HG02970 (cell line): Measurements from ENCODE around the gene GUCY1A2.

Experiments
- ATAC-seq: cut with Tn5 transposase; IDR thresholded peaks from one replicate; pipeline ENCODE4 v1.9.1; 2021; ENCODE audit warnings: mild to moderate bottlenecking, moderate library complexity, moderate number of reproducible peaks; ENCODE audit not compliant: unreplicated experiment, low FRiP score

The GUCY1A2 gene

DNA sequence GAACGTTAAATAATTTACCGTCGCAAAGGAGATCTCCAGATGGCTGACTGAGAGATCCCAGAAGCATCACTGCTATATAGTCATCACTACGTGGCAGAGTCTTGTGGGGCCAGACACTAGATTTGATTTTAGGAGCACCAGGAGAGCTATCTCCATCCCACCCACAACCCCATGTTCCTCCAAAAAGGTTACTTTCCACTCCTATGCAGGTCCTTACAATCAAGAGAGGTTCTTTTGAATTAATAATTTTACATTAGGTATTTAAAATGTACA, 19.4 kb downstream of the GUCY1A2 start:
- no peak for ATAC-seq

DNA sequence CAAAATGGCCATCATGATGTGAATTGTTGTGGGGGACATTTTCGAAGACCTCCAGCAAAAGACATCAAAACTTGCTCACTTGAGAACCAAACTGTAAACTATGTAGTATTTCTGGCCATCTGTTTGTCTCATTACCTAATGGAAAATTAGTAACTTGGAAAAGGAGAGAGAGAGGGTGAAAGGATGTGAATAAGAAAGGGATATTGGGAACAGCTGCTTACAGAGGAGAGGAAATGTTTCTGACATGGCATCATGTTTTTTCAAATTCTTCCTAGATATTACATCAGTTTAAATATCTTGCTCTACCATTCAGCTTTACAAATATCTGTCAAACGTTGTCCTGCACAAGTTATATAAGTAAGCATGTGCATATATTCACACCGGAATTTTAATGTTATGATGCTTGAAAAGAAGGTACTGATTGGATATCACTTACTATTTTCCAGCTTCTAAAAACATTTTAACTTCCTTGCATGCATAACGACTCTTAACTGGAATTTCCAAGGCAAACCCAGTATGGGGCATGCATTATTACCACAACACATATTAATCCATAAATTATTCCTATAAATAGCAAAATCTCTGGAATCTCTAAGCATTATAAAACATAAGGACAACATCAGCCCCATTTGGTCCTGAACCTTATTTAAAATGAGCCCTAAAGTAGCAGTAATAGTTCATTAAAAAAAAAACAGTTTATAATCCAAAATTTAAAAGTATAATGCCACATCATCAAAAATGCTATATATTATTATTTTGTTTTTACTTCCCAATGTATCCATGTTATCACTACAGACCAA, 20.0 kb downstream of the GUCY1A2 start:
- ATAC-seq: no peak

DNA sequence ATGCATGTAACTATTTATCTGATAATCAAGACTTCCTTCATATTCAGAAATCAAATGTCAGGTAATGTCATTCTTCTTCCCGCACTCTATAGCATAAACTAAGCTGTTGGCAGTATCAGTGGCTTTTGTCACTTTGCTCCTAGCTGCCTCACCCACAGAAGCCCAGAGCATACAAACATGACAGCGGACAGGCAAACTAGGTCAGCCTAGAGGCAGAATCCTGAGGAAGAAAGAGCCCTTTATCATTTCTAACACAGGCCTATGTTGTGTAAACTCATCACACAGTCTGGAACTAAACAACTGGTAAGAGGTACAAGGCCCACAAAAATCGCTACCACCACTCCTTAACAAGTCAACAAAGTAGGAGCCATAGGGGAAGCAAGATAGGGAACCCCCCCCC, 21.0 kb downstream of the GUCY1A2 start:
- ATAC-seq: no peak

DNA sequence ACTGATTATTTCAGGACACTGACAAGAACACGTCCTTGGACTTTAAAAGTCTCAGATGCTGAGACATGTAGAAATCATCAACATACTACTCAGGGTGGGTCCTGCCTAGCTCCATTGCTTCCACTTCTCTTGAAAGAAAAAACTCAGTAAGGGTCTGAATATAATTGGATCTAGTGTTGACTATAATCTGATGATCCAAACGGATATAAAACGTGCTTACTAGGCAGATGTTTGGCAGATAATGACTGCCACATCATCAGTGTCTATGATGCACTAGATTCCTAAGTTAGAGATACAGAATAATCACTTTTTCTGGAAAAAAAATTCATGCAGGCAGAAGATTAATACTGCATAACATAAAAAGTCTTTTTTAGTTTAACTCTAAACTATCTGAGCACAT, 21.6 kb downstream of the GUCY1A2 start:
- no peak for ATAC-seq

DNA sequence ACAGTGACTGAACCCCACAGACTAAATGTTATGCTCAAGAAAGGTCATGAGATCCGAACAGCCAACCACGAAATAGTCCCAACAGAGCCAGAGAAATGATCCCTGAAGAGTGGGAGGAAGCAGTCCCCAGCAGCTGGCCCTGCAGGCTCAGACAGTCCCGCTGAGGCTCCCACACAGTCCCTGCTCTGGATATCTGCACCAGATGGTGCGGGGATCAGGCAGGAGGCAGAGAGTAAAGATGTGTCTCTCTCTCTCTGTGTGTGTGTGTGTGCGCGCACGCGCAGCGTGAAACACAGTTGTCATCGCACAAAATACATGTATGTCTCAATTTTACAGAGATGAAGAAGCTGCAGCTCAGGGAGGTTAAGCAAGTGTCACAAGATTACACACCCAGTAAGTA, 27.9 kb downstream of the GUCY1A2 start:
- no peak for ATAC-seq

DNA sequence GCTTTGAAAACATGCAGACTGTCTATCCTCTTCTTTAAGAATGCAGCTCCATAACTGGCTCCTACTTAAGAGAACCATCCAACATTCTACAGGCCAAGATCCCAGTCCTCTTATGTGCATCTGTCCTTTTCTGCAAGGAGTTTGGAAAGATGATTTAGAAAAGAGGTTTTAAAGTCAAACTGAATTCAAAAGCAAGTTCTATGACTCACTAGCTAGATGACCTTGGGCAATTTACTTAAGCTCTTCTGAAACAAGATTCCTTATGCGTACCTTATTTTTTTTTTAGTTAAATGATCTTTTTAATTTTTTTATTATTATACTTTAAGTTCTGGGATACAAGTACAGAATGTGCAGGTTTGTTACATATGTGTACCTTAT, 29.2 kb downstream of the GUCY1A2 start:
- ATAC-seq: no peak

DNA sequence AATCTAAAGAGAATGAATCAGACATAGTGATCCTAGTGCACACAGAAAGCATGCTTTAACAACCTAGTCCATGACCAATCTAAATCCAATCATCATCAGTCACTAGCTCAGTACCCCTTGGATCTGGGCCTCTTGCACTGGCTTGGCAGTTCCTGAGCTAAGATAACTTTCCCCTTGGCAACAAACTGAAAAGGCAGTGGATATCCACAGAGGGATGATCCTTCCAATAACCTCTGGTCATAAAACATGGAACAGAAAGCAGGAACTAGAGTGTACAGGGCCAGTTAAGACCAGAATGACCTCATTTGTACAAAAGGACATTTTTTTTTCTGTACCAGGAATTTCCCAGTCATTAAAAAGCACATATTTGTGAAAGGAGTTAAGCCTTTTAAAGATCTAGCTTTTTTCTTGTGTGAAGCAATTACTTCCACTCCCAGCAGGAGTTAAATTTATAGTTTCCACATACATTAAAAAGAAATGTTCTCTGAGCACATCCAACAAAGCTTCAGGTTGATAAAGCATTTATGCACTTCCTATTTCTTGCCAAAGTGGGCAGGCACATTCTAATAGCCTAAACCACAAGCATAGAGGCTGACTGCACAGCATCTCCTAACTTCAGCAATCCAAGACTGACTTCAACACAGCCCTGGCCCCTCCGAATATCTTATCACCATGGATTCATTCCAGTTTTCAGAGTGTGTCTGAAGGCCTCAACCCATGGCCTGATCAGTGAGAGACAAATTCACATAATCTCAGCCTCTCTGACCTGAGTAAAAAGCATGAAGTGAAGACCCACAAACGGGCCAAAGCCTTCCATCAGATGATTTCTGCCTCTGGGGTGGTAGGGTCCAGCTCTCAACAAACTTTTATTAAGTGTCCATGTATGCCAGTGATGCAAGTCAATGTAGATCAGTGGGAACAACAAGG, 29.9 kb downstream of the GUCY1A2 start:
- no peak for ATAC-seq

DNA sequence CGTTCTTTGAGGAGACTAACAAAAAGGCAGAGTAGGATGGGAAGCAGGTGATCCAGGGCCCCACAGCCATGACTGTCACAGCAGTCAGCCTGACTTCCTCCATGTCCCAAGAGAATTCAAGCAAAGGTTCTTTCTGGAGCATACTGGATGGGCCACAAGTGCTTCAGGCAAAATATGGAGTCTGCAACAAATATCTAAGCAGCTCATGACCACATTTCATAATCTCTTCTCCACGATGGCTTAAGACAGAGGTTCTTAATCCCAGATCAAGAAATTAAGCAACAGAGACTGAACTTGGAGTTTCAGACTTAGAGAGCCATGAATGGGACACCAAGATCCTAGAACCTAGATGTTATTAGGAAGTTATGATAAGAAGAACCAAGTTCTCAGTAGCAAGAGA, 31.6 kb downstream of the GUCY1A2 start:
- ATAC-seq: no peak

DNA sequence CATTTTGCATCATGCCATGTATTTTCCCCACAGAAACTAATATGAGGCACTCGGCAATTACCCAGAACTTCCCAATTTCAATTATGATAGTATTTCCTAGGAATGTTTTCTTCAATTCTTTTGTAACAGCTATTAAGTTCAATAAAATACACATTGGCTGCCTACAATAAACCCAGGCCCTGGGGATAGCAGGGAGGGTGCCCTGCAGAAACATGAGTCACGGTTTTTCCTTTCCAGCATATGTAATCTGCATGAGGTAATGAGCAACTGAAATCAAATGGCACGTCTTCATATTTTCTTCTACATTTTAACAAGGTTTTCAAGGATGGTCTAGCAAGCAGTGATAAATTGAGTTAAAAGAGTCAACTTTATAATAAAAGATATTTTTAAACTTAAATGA, 32.0 kb downstream of the GUCY1A2 start:
- no peak for ATAC-seq

DNA sequence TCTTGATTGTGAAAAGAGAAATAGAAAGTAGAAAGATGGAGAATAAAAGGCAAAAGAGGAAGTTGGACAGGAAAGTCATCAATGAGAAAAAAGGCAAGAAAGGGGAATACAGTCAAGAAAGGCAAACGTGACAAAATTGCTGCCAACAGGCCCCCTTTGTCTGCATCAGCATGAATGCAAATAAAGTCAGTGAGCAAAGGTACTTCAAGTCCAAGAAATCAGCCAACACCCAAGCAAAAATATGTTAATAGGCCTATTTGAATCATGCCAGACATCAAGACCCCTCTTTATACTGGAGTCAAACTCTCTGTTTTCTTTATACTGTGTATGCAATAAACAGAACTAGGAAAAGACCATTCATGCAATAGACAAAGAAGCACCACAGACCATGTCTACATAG, 34.3 kb downstream of the GUCY1A2 start:
- ATAC-seq: no peak

DNA sequence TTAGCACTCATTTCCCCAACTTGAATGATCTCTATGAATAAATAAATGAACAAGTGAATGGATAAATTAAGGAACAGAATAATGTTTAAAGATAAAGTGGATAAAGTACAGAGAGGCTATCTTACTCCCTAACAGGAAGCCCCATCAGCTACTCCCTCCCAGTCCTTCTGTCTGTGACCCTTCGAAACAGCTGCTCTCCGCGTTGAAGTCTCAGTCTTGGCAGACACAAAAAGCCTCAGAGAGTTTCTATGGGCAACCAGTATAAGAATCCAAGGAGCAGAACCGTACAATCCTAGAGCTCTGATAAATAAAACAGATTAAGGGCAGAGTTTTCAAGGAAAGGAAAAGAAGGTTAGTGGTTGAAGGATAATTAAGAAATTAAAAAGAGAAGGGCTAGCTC, 35.0 kb downstream of the GUCY1A2 start:
- no peak for ATAC-seq

DNA sequence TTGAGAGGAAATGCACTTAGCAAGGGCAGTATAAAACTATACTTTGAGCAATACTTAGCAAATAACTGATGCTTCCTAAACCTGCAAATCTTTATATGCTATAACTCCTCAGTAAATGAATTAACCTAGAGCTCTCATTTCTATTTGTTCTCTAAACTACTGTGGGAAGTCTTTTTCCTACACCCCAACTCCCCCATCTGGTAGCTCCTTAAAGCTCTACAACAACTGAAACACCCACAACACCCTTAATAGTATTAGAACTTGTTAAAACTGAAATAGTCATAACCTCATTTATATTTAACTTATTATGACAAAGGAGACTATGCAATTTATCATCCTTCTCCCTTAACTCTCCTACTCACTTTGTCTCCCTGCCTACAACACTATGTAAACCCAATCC, 43.4 kb downstream of the GUCY1A2 start:
- no peak for ATAC-seq

DNA sequence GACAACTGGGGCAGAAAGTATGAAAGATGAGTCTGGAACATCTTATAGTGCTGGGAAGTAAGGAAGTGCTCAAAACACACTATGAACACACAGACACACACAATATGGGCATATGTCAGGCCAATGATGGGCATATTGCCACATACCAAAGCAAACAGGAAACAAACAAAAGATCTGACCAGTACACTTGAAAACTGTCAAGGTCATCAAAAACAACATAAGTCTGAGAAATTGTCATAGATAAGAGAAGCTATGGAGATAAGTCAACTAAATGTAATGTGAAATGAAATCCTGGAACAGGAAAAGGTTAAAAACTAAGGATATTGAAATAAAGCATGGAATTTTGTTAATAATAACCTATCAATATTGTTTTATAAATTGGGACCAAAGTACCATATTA, 46.4 kb downstream of the GUCY1A2 start:
- no peak for ATAC-seq

DNA sequence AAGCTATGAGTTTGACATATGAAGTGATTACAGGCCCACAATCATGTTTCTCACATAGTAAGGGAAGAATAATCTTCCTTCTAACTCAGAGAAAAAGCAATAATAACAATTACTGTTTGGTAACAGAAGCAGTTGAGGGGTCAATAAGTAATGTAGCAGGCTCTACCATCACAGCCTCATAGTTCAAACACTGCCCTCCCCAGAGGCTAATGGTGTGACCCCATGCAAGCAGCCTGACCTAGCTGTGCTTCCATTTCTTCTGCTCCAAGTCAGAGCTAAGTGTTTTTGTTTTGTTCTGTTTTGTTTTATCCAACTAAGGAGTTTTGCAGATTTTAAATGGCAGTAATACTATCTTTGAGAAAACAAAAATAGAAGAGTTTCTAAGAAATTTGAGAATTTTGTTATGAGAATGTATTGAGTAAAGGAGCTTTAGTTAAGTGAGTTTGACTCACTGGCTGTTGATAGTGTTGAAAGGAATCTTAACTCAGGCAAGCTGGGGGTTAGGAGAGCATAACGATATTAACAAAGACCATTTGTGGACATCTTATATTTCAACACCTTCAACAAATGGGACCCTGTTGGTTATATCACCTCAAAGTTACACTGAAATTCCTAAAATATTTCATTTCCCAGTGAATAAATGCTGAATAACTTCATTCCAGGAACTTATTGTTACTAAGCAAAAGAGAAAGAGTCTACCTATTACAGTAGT, 48.5 kb downstream of the GUCY1A2 start:
- no peak for ATAC-seq

DNA sequence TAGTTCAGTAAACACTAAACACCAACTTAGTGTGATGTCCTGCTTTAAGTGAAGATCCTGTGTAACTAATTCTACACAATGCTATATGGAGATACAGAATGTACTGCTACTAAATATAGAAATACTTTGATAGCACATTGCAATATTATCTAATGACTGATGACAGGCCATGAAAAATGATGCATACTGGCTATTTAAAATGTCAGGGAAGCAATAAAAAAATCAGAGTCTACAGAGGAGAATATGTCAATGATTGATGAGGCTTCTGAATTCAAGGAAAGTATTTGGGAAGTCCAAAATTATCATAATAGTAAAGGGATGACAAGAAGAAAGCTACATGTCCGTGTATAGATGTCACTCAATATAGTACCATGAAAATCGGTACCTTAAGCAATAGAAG, 55.3 kb downstream of the GUCY1A2 start:
- no peak for ATAC-seq

DNA sequence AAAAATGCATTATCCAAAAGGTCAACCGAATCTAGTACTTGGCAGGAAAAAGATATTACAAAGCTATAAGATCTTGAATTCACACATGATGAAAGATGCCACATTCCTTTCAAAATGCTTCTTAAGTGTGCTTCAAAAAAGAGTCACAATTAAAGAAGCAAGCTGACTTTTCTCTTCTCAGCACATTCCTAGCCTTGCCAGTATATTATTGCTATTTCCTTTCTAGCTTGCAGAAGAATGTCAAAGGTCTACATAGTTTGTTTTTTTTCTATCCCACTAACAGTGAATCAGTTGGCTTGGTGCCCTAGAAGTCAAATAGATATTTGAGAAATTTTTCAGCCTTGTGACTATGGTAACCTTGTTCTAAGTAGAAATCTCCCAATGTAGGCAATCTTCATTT, 56.8 kb downstream of the GUCY1A2 start:
- ATAC-seq: no peak

DNA sequence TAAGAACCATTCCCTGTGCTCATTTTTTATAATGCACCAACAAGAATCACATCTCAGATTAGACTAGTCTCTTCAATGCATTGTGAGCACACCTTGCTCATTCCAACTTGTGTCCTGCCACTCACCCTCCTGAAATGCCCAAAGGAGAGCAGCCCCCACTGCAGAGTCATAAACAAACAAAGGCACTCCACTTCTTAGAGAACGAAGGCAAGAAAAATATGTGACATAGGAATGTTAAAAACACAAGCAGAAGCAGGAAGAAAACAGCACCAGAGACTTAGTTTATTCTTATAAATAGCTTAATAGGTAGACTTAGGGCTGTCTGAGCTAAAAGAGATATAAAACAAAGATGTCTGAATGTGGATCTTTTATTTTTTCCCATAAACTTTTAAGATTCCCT, 57.2 kb downstream of the GUCY1A2 start:
- ATAC-seq: no peak

DNA sequence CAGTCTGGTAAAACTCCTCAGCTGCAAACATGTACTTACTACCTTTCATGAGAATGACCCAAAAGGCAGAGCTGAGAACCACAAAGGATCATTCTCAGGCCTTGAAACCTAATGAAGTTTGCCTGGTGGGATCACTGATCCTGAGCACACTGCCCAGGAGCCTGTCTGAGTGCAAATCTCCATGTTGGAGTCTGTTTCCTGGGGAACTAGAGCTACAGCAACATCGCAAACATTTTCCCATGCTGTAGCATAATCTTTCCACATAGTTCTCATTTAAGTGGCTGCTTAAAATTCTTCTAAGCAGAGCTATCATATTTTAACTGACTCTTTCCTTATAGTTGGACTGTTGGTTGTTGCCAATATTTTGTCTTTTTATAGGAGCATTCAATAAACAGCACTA, 58.5 kb downstream of the GUCY1A2 start:
- ATAC-seq: no peak

DNA sequence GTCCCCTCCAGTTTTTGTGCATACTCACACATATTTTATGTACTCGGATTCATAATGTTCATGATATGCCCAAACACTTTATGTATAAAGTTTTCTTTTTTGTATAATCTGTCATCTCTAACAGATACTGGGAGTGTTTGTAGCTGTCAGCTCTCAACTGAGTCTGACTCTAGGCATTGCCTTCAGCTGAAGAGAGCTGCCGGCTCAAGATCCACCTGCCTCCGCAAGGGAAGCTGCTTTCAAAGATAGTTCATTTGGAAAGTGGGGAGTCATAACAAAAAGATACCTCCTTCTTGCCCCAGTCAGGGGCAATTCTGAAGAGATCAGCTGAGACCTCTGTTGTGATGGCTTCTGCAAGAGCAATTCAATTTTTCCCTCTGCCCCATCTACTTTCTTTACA, 58.9 kb downstream of the GUCY1A2 start:
- ATAC-seq: no peak

DNA sequence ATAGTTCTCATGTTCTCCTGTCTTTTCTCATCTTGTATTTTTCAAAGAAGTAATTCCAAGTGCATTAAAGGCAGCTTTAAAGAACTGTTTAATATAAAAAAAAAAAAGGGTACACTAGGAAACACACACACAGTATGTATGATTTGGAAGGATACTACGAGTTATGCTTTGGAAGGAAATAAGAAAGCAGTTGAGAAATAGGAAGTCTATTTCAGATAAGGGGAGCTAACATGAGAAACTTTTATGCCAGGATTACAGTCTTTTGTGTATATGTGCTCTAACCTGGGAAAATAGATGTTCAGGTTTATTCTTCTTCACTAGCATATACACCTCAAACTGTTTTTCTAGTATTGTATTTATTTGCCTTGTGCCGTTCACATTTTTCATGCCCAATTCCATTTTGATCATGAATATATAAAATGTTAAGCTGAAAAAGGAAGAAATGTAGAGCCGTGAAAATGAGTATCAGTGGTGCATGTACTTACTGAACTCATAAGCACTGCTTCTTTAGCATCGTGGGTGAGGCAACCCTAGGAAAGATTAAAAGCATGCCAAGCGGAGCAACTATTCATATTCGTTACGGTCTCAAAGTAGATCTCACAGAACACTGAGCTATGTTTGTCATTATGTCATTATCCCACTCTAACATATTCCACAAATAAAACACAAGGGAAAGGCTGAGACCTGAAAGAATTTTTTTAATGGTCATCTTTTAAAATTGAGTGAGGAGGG, 59.6 kb downstream of the GUCY1A2 start:
- ATAC-seq: no peak

DNA sequence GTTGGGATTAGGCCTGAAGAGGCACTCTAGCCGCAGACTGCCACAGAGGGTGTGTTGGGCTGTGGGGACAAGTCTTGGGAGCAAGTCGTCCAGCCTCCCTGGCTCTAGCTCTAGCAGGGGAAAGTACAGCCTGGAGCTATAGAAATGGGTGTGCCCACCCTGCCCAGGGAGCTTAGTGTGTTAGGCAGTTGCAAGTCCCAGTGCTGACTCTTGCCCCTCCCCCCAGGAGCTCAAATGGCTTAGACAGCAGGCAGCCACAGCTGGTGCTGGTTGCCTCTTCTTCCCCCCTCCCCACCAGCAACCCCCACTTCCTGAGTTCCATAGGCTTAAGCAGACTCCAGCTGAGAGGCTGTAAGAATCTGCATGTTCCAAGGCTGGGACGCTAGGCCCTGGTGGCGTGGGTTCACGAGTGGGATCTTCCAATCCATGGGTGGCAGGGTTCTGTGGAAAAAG, 61.2 kb downstream of the GUCY1A2 start:
- ATAC-seq: no peak
